DOHH2 (cell line): ENCODE results near the gene SCN5A.

Experiments
- CTCF ChIP-seq: fragments of 200-600 bp; sonication (generic); IDR thresholded peaks from one replicate; pipeline ENCODE4 v1.5.1; 2014; ENCODE audit warnings: antibody characterized with exemption, mild to moderate bottlenecking, low read depth, low read length; ENCODE audit not compliant: poor library complexity, severe bottlenecking
- EZH2phosphoT487 ChIP-seq: fragments of 200-600 bp; sonication (generic); IDR thresholded peaks from 2 replicates; pipeline ENCODE4 v1.6.1; 2017; ENCODE audit warnings: borderline replicate concordance, mild to moderate bottlenecking, antibody characterized with exemption, low read length, moderate library complexity, mixed read lengths

- TF ChIP-seq EZH2phosphoT487 (no peak), CTCF (no peak)
Measured at GRCh38 chr3:38652934-38653333, 3.4 kb upstream of the SCN5A start.
